CD14-positive monocyte (primary cell): ENCODE measurements around the gene EXOC4. TPM values are rescaled to one million over a fixed set of nuclear protein-coding genes. Genes with fewer than 3 reads are reported as not detected.

ENCODE experiments used
- DNase-seq, 3 donors: peaks; one replicate each; pipeline ENCODE4 v3.0.0-alpha.2; 2011 to 2022
- H2AFZ ChIP-seq: 2 replicates; pipeline ENCODE4 v1.6.0; 2012; ENCODE audit warnings: mild to moderate bottlenecking, low read depth, low read length, inconsistent platforms; ENCODE audit not compliant: insufficient read depth, poor library complexity, severe bottlenecking
- H3K27ac ChIP-seq, 2 donors: 1 replicate in 1 of 2; 2 replicates in 1 of 2; pipeline ENCODE4 v1.5.1; 2012 to 2013; ENCODE audit warnings: low read length in 2 of 2, control low read depth in 1 of 2, inconsistent platforms in 1 of 2, low read depth in 1 of 2, mild to moderate bottlenecking in 1 of 2
- H3K27me3 ChIP-seq, 2 donors: one replicate each; pipeline versions ENCODE4 v1.6.0 to v1.6.1; 2011 to 2013; ENCODE audit warnings: low read length in 2 of 2; ENCODE audit not compliant: control insufficient read depth in 2 of 2, insufficient read depth in 2 of 2
- H3K36me3 ChIP-seq, 2 donors: replicated peaks in 1 of 2; 1 replicate in 1 of 2; 2 replicates in 1 of 2; pipeline versions ENCODE4 v1.5.1 to v1.6.1; 2012 to 2013; ENCODE audit warnings: low read length in 2 of 2, control low read depth in 1 of 2, inconsistent platforms in 1 of 2, mild to moderate bottlenecking in 1 of 2; ENCODE audit not compliant: insufficient read depth in 2 of 2, control insufficient read depth in 1 of 2
- H3K4me1 ChIP-seq, 2 donors: 1 replicate in 1 of 2; 2 replicates in 1 of 2; pipeline versions ENCODE4 v1.5.1 to v1.6.1; 2012 to 2013; ENCODE audit warnings: low read length in 2 of 2, control low read depth in 1 of 2, inconsistent platforms in 1 of 2, mild to moderate bottlenecking in 1 of 2, moderate library complexity in 1 of 2; ENCODE audit not compliant: insufficient read depth in 2 of 2, control insufficient read depth in 1 of 2
- H3K4me2 ChIP-seq: replicated peaks from 2 replicates; pipeline ENCODE3; 2012; ENCODE audit warnings: low read length, moderate library complexity, mild to moderate bottlenecking; ENCODE audit not compliant: poor library complexity, severe bottlenecking; ENCODE audit errors: extremely low read depth
- H3K4me3 ChIP-seq, 3 experiments: fragments of 200-600 bp in 1 of 3; sonication (generic) in 1 of 3; replicated peaks in 1 of 3; 1 replicate in 2 of 3; 2 replicates in 1 of 3; pipeline ENCODE4 v1.5.1; 2011 to 2013; ENCODE audit warnings: low read length in 3 of 3, mild to moderate bottlenecking in 3 of 3, control low read depth in 2 of 3, low read depth in 2 of 3, inconsistent platforms in 1 of 3, moderate library complexity in 1 of 3
- H3K79me2 ChIP-seq: 2 replicates; pipeline ENCODE4 v1.6.0; 2012; ENCODE audit warnings: mild to moderate bottlenecking, control low read depth, inconsistent platforms, low read length, moderate library complexity; ENCODE audit not compliant: insufficient read depth
- H3K9ac ChIP-seq: 2 replicates; pipeline ENCODE4 v1.6.0; 2017; ENCODE audit warnings: low read length, mild to moderate bottlenecking; ENCODE audit not compliant: insufficient read depth, poor library complexity, severe bottlenecking
- H3K9me3 ChIP-seq, 2 donors: replicated peaks in 1 of 2; 1 replicate in 1 of 2; 2 replicates in 1 of 2; pipeline versions ENCODE4 v1.5.1 to v1.6.1; 2012 to 2013; ENCODE audit warnings: low read length in 2 of 2, control low read depth in 1 of 2; ENCODE audit not compliant: control insufficient read depth in 1 of 2, insufficient read depth in 1 of 2
- H4K20me1 ChIP-seq: 2 replicates; pipeline ENCODE4 v1.6.0; 2012; ENCODE audit warnings: mild to moderate bottlenecking, low read length, control low read depth, moderate library complexity; ENCODE audit not compliant: insufficient read depth
- H3K27ac Mint-ChIP-seq, 7 donors: one replicate each; pipeline ENCODE4 v1.8.0; 2020; ENCODE audit warnings: mild to moderate bottlenecking in 7 of 7, mixed read lengths in 7 of 7, moderate library complexity in 6 of 7, inconsistent platforms in 2 of 7
- H3K27me3 Mint-ChIP-seq, 3 donors: one replicate each; pipeline ENCODE4 v1.8.0; 2021 to 2022; ENCODE audit warnings: low read depth in 3 of 3, mild to moderate bottlenecking in 3 of 3, mixed read lengths in 3 of 3, moderate library complexity in 3 of 3, inconsistent platforms in 1 of 3
- H3K36me3 Mint-ChIP-seq, 2 donors: one replicate each; pipeline ENCODE4 v1.8.0; 2020; ENCODE audit warnings: mixed read lengths in 2 of 2, inconsistent platforms in 1 of 2, mild to moderate bottlenecking in 1 of 2
- H3K4me1 Mint-ChIP-seq: one replicate; pipeline ENCODE4 v1.8.0; 2020; ENCODE audit warnings: mild to moderate bottlenecking, mixed read lengths
- H3K4me3 Mint-ChIP-seq, 2 donors: one replicate each; pipeline ENCODE4 v1.8.0; 2020; ENCODE audit warnings: mild to moderate bottlenecking in 2 of 2, mixed read lengths in 2 of 2, moderate library complexity in 1 of 2
- H3K9me3 Mint-ChIP-seq, 7 donors: one replicate each; pipeline ENCODE4 v1.8.0; 2020 to 2022; ENCODE audit warnings: mixed read lengths in 7 of 7, mild to moderate bottlenecking in 6 of 7, moderate library complexity in 6 of 7, inconsistent platforms in 2 of 7
- WGBS: methylation state at CpG from one replicate; pipeline ENCODE4 v1.1.5; 2013; ENCODE audit warnings: missing lambda C conversion rate; ENCODE audit not compliant: insufficient coverage; 5-methylcytosine and 5-hydroxymethylcytosine counted together
- intact Hi-C, 2 donors: fragments of 100-400 bp; cut with micrococcal nuclease; formaldehyde crosslinking; loops; one replicate each; pipeline versions ENCODE4 v1.15.0 to v1.15.1; 2023
- polyA plus RNA-seq, 3 donors: library from polyadenylated mRNA; depleted of rRNA in 1 of 3; unstranded in 2 of 3; stranded (reverse) in 1 of 3; fragments of 300-500 nt in 2 of 3; fragments of >200 nt in 1 of 3; fragmentation: Illumina TruSeq in 2 of 3; gene quantifications; 1 replicate in 2 of 3; 2 replicates in 1 of 3; pipeline ENCODE4 v1.2.3, GENCODE V29; 2012 to 2021
- TF ChIP-seq, protein P1 (sequence below): fragments of 200-600 bp; IDR thresholded peaks from one replicate; pipeline ENCODE4 v1.8.0; 2022; ENCODE audit warnings: antibody characterized with exemption, mild to moderate bottlenecking

The EXOC4 gene
- polyA plus RNA-seq, 3 donors = 20.6 to 22.3 (median 22.3) TPM

DNA sequence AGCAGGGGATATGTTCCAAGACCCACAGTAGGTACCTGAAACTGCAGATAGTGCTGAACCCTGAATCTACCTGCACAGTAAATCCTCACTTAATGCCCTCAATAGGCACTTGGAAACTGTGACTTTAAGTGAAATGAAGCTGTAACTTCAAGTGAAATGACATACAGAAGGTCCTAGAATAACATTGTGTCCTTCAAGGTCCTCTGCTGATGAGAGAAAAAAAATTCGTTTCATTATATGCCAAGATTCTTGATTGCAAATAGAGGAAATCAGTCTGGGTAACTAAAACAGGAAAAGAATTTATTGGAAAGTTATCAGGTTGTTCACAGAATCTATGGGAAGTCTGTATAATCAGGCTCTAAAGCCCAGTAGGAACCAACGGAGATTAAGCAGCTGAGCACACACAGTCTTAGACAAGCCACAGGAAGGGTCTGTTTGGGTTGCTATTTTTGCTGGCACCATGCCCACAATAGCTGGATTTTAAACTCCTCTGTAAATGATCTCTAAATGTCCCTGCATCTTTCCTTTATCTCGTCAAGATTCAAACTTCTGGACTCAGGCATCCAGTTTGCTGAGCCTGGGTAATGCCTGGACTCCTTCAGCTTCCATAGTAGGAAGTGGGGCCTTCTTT is 57.5 kb downstream of the EXOC4 start:
- Histone ChIP-seq H3K4me1 (no peaks in the 10 kb centered on the region), H3K36me3 (peaks cover 36 to 55% of the 10 kb centered on the region in 2 donors), H3K4me3 (no peak overlapping the region), H3K79me2 (no peaks in the 10 kb centered on the region), H3K27ac (no peak overlapping the region), H2AFZ (no peak overlapping the region), H3K9ac (no peak overlapping the region), H4K20me1 (no peaks in the 10 kb centered on the region), H3K9me3 (no peaks in the 10 kb centered on the region), H3K4me2 (no peak overlapping the region), H3K27me3 (no peaks in the 10 kb centered on the region)
- Mint-ChIP-seq H3K27me3 (no peaks in the 10 kb centered on the region), H3K27ac (no peak overlapping the region), H3K36me3 (peaks cover 50 to 60% of the 10 kb centered on the region in 2 donors), H3K4me3 (no peak overlapping the region), H3K4me1 (no peaks in the 10 kb centered on the region), H3K9me3 (no peaks in the 10 kb centered on the region)
- TF ChIP-seq, protein P1, sequence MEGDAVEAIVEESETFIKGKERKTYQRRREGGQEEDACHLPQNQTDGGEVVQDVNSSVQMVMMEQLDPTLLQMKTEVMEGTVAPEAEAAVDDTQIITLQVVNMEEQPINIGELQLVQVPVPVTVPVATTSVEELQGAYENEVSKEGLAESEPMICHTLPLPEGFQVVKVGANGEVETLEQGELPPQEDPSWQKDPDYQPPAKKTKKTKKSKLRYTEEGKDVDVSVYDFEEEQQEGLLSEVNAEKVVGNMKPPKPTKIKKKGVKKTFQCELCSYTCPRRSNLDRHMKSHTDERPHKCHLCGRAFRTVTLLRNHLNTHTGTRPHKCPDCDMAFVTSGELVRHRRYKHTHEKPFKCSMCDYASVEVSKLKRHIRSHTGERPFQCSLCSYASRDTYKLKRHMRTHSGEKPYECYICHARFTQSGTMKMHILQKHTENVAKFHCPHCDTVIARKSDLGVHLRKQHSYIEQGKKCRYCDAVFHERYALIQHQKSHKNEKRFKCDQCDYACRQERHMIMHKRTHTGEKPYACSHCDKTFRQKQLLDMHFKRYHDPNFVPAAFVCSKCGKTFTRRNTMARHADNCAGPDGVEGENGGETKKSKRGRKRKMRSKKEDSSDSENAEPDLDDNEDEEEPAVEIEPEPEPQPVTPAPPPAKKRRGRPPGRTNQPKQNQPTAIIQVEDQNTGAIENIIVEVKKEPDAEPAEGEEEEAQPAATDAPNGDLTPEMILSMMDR = no peak
- intact Hi-C loops = no loop called here
- WGBS = 56% methylated on average over 1 of the region's 3 CpGs
- DNase-seq = no peak

DNA sequence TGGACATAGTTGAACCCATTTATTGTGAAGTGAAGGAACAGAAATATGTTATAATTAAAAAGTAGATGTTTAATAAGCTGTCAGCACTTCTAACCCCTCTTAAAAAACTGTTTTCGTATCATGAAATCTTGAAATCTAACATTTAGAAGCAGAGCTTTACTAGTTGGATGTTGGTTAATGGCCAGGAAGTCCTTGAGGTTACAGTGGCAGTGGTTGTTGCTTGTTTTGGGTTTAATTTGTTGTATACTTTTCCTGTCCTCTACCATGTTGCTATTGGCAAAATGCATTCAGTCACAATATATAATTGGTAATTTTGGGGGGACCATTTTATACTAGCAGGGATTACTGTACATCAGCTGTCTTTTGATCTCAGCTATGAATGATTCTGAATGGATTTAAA is 60.7 kb downstream of the EXOC4 start:
- TF ChIP-seq, protein P1 = no peak
- H3K27me3 Mint-ChIP-seq = no peaks in the 10 kb centered on the region

More for the DNA sequence above, 60.7 kb downstream of the EXOC4 start:
- no peaks in the 10 kb centered on the region for H3K9me3 Mint-ChIP-seq
- peaks cover 35 to 38% of the 10 kb centered on the region in 2 donors for H3K36me3 Mint-ChIP-seq
- intact Hi-C loops = no loop called here
- peaks cover 0 to 7% of the 10 kb centered on the region in 2 donors for H3K4me1 ChIP-seq
- no peaks in the 10 kb centered on the region for H4K20me1 ChIP-seq
- H3K4me2 ChIP-seq = no peak overlapping the region
- no peak overlapping the region for H3K4me3 Mint-ChIP-seq
- H2AFZ ChIP-seq = no peak overlapping the region
- peaks cover 4% of the 10 kb centered on the region for H3K4me1 Mint-ChIP-seq
- H3K9me3 ChIP-seq = no peaks in the 10 kb centered on the region
- no peak overlapping the region for H3K9ac ChIP-seq
- H3K27me3 ChIP-seq = no peaks in the 10 kb centered on the region
- WGBS = no CpG with 5 or more reads among the region's 1 CpG
- H3K79me2 ChIP-seq = no peaks in the 10 kb centered on the region
- no peak overlapping the region for H3K4me3 ChIP-seq
- no peak overlapping the region for H3K27ac Mint-ChIP-seq
- peaks cover 9 to 39% of the 10 kb centered on the region in 2 donors for H3K36me3 ChIP-seq
- no peak for DNase-seq
- H3K27ac ChIP-seq = no peak overlapping the region
